ENCODE measurements around the gene ZSCAN18. TPM values are rescaled to one million over a fixed set of nuclear protein-coding genes. Genes with fewer than 3 reads are reported as not detected.

The ZSCAN18 gene
- total and polyA plus RNA-seq, 9 of the 15 experiments (the other 6 are each of a cell fraction or from before 2014, with no cell fraction given) = 0.07 to 1.9 (median 0.31) TPM; not detected in 1

DNA sequence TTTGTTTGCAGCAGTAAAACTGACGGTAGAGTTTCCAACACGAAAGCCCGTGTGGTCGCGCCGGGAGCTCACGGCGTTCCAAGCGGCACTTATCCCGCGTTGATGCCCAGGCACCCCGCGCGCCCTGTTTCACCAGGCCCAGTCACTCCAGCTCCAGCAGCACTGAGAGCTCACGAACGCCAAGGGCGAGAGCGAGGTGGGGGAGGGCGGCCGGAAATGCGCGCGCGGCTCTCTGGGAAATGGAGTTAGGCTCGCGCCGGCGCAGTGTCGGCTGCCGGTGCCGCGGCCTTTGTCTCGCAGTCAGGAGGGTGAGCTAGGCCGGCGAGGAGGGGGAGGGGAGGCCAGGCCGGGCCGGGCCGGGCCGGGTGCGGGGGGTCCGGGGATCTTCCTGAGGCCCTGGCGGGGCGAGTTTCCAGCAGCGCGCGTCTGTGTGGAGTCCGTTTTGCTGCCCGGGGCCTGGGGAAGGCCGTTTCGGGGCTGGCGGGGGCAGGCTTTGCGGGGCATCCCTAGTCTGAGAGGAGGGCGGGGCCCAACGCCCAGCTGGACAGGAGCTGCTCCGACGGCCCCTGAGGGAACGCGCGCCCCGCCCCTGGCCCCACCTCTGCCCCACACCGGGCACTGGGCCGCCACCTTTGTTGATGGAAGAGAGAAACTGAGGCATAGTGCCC is 38.9 kb downstream of the ZSCAN18 start, which contains the start of gene ZNF135:
Gene ZNF135, plus strand, starts transcription at position 280 of the 668 bp plus-strand sequence. CDS start 721 bp downstream, outside the sequence.
- POLR2A ChIA-PET = interaction anchor here (0.6 kb wide), 2 partner anchors 8 to 19 kb away, joined by 3 to 4 read pairs; no protein-coding TSS in a partner anchor
- 29% methylated on average over 41 of the region's 62 CpGs for WGBS (ENCODE audit: insufficient coverage, low coverage, missing lambda C conversion rate)

GRCh38 chr19:58058467-58058866 is 39.6 kb downstream of the ZSCAN18 start:
- ATAC-seq = no peak
- ChIA-PET POLR2A (no interaction called here), CTCF (ENCODE audit: low intra/inter-chr PET ratio) (no interaction called here)
- H3K9me1 ChIP-seq (ENCODE audit: control insufficient read depth, insufficient read depth, low read length) = no peaks in the 10 kb centered on the region
- H3K36me3 ChIP-seq (ENCODE audit: control insufficient read depth, insufficient read depth, low read length) = no peaks in the 10 kb centered on the region
- no peak overlapping the region for H3K9ac ChIP-seq (ENCODE audit: insufficient read depth in 1 of 2, low read depth in 2 of 2, low read length in 2 of 2)
- no peak overlapping the region for H3K27ac ChIP-seq (ENCODE audit: extremely low read depth, low read depth, low read length)
- no peaks in the 10 kb centered on the region for H3K79me2 ChIP-seq (ENCODE audit: control insufficient read depth, insufficient read depth, low read length)
- intact Hi-C loops (cut with micrococcal nuclease) (no loop called here), in situ Hi-C loops (cut with MboI) (no loop called here)
- H2AFZ ChIP-seq (ENCODE audit: low read depth, low read length) = no peak overlapping the region
- no TSS peak for BruUV-seq (replicated peaks)
- no peak for DNase-seq (ENCODE audit: extremely low read depth in 1 of 4, low spot score in 3 of 4)
- no peaks in the 10 kb centered on the region for H3K27me3 ChIP-seq (ENCODE audit: control insufficient read depth in 2 of 2, insufficient read depth in 2 of 2, low read length in 2 of 2)
- H3K4me3 ChIP-seq = no peak overlapping the region
- H3K4me1 ChIP-seq (replicated peaks in 1 of 2; ENCODE audit: control insufficient read depth in 2 of 2, insufficient read depth in 2 of 2, low read length in 2 of 2) = peaks cover 0 to 9% of the 10 kb centered on the region in 2 experiments; a peak in 2 of 5 replicates
- no peak overlapping the region for H3K4me2 ChIP-seq (ENCODE audit: insufficient read depth, low read length)
- FAIRE-seq = no peak
- WGBS (ENCODE audit: insufficient coverage, low coverage, missing lambda C conversion rate) = 3% methylated on average over 13 of the region's 13 CpGs
- H3K9me3 ChIP-seq (replicated peaks; ENCODE audit: control insufficient read depth, insufficient read depth, low read depth, low read length) = no peaks in the 10 kb centered on the region; the same call in 1 of the 2 replicates
- no peaks in the 10 kb centered on the region for H4K20me1 ChIP-seq (replicated peaks; ENCODE audit: control insufficient read depth, insufficient read depth, low read length)
- no peak for TF ChIP-seq ZBTB9 (CRISPR knock-in tag; IDR thresholded peaks at IDR 0.05)
- TF ChIP-seq ZNF274 (IDR thresholded peaks at IDR 0.05; ENCODE audit: borderline replicate concordance, low read depth, low read length) = no peak
- TF ChIP-seq ZBTB8A (IDR thresholded peaks at IDR 0.05; ENCODE audit: partially characterized antibody) = no peak
- TF ChIP-seq, protein P1, sequence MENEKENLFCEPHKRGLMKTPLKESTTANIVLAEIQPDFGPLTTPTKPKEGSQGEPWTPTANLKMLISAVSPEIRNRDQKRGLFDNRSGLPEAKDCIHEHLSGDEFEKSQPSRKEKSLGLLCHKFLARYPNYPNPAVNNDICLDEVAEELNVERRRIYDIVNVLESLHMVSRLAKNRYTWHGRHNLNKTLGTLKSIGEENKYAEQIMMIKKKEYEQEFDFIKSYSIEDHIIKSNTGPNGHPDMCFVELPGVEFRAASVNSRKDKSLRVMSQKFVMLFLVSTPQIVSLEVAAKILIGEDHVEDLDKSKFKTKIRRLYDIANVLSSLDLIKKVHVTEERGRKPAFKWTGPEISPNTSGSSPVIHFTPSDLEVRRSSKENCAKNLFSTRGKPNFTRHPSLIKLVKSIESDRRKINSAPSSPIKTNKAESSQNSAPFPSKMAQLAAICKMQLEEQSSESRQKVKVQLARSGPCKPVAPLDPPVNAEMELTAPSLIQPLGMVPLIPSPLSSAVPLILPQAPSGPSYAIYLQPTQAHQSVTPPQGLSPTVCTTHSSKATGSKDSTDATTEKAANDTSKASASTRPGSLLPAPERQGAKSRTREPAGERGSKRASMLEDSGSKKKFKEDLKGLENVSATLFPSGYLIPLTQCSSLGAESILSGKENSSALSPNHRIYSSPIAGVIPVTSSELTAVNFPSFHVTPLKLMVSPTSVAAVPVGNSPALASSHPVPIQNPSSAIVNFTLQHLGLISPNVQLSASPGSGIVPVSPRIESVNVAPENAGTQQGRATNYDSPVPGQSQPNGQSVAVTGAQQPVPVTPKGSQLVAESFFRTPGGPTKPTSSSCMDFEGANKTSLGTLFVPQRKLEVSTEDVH (IDR thresholded peaks at IDR 0.05; ENCODE audit: low read depth, partially characterized antibody) = no peak
- no peak for TF ChIP-seq CBX1 (IDR thresholded peaks at IDR 0.05; ENCODE audit: low read depth)
- TF ChIP-seq CBX3 (IDR thresholded peaks at IDR 0.05; ENCODE audit: borderline replicate concordance in 1 of 2, low read length in 2 of 2) = no peak
- TF ChIP-seq POLR3G (IDR thresholded peaks at IDR 0.05; ENCODE audit: extremely low read depth, insufficient read length, insufficient replicate concordance) = no peak

More for the DNA sequence above, 38.9 kb downstream of the ZSCAN18 start, which contains the start of gene ZNF135:
- Histone ChIP-seq H3K4me1 (replicated peaks in 1 of 2; ENCODE audit: control insufficient read depth in 2 of 2, insufficient read depth in 2 of 2, low read length in 2 of 2) (peaks cover 0 to 9% of the 10 kb centered on the region in 2 experiments; a peak in 2 of 5 replicates), H3K36me3 (ENCODE audit: control insufficient read depth, insufficient read depth, low read length) (no peaks in the 10 kb centered on the region), H3K9me1 (ENCODE audit: control insufficient read depth, insufficient read depth, low read length) (no peaks in the 10 kb centered on the region), H4K20me1 (replicated peaks; ENCODE audit: control insufficient read depth, insufficient read depth, low read length) (no peaks in the 10 kb centered on the region), H3K79me2 (ENCODE audit: control insufficient read depth, insufficient read depth, low read length) (no peaks in the 10 kb centered on the region), H3K27ac (ENCODE audit: extremely low read depth, low read depth, low read length) (no peak within 1 kb of the TSS), H2AFZ (ENCODE audit: low read depth, low read length) (no peak within 1 kb of the TSS), H3K9ac (ENCODE audit: insufficient read depth in 1 of 2, low read depth in 2 of 2, low read length in 2 of 2) (no peak within 1 kb of the TSS), H3K4me2 (ENCODE audit: insufficient read depth, low read length) (no peak within 1 kb of the TSS), H3K9me3 (replicated peaks; ENCODE audit: control insufficient read depth, insufficient read depth, low read depth, low read length) (no peaks in the 10 kb centered on the region; the same call in 1 of the 2 replicates), H3K27me3 (ENCODE audit: control insufficient read depth in 2 of 2, insufficient read depth in 2 of 2, low read length in 2 of 2) (no peaks in the 10 kb centered on the region), H3K4me3 (no peak within 1 kb of the TSS)
- ATAC-seq = no peak
- DNase-seq (ENCODE audit: extremely low read depth in 1 of 4, low spot score in 3 of 4) = no peak
- no peak for FAIRE-seq
- BruUV-seq (replicated peaks) = no TSS peak
- TF ChIP-seq NBN (IDR thresholded peaks at IDR 0.05; ENCODE audit: low read depth) (no peak), NRF1 (conservative IDR thresholded peaks at IDR 0.05 in 1 of 2, IDR thresholded peaks at IDR 0.05 in 1 of 2) (peak in 1 of 2 experiments; percentile 35; a peak in 1 of 4 replicates)
- TF ChIP-seq, protein P2, sequence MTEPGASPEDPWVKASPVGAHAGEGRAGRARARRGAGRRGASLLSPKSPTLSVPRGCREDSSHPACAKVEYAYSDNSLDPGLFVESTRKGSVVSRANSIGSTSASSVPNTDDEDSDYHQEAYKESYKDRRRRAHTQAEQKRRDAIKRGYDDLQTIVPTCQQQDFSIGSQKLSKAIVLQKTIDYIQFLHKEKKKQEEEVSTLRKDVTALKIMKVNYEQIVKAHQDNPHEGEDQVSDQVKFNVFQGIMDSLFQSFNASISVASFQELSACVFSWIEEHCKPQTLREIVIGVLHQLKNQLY (CRISPR knock-in tag; conservative IDR thresholded peaks at IDR 0.05) = no peak
- in situ Hi-C loops (cut with MboI) = no loop called here
- CTCF ChIA-PET (ENCODE audit: low intra/inter-chr PET ratio) = no interaction called here
- intact Hi-C loops (cut with micrococcal nuclease) = no loop called here
